Stimulated activated CD8-positive, alpha-beta memory T cell treated with anti-CD3 and anti-CD28 coated beads, Interleukin-2, amount 100 ng/mL, for 48 hours (primary cell): ENCODE data around the gene ACLY.
"Not testable (repeated sequence)": the region's sequence is repeated elsewhere in the genome, so short reads cannot be mapped to it uniquely, and the experiment has no call there.

Source experiments
- DNase-seq, 2 donors: peaks; one replicate each; pipeline ENCODE4 v3.0.0-alpha.2; 2020; ENCODE audit warnings: low read depth in 2 of 2

Gene ACLY

GRCh38 chr17:41939693-41940090, 20.9 kb upstream of the ACLY start:
- no peak for DNase-seq

GRCh38 chr17:41939044-41939692, 20.4 kb upstream of the ACLY start:
- DNase-seq: no peak

- DNase-seq: no peak
Observed at GRCh38 chr17:41937970-41938954, 19.5 kb upstream of the ACLY start.

- DNase-seq: no peak
Observed at GRCh38 chr17:41935641-41936040, 16.9 kb upstream of the ACLY start.

- no peak for DNase-seq
Observed at GRCh38 chr17:41932816-41933389, 14.2 kb upstream of the ACLY start.

- not testable (repeated sequence) for DNase-seq
Observed at GRCh38 chr17:41931715-41932114, 13.0 kb upstream of the ACLY start.

GRCh38 chr17:41930833-41931156, 12.0 kb upstream of the ACLY start:
- DNase-seq: not testable (repeated sequence)

GRCh38 chr17:41930009-41930832, 11.5 kb upstream of the ACLY start, which contains the start of gene ODAD4:
TSS of gene ODAD4 (plus strand) at chr17:41930617. CDS start at chr17:41930724, 107 bp downstream.
- peak; percentile 90 to 94 for DNase-seq

GRCh38 chr17:41928693-41929251, 10.0 kb upstream of the ACLY start:
- no peak for DNase-seq

GRCh38 chr17:41925991-41926590, 7.3 kb upstream of the ACLY start:
- no peak for DNase-seq

GRCh38 chr17:41920580-41920955, 1.8 kb upstream of the ACLY start:
- DNase-seq: no peak

- no peak for DNase-seq
Observed at GRCh38 chr17:41919840-41920579, 1.3 kb upstream of the ACLY start.

GRCh38 chr17:41919165-41919817, 540 bp upstream of the ACLY start:
- DNase-seq: no peak

GRCh38 chr17:41917679-41918313, 955 bp downstream of the ACLY start:
- peak; percentile 16 to 23 for DNase-seq

- DNase-seq: no peak
Observed at GRCh38 chr17:41917192-41917591, 1.6 kb downstream of the ACLY start.

GRCh38 chr17:41915566-41915965, 3.2 kb downstream of the ACLY start:
- no peak for DNase-seq

GRCh38 chr17:41915020-41915419, 3.7 kb downstream of the ACLY start:
- DNase-seq: no peak

GRCh38 chr17:41914358-41914766, 4.4 kb downstream of the ACLY start:
- no peak for DNase-seq

GRCh38 chr17:41913798-41914197, 5.0 kb downstream of the ACLY start:
- DNase-seq: no peak
